ENCODE results near the gene ZNF438.
A peak's percentile ranks its signal among the peaks of the same experiment; 100 is the strongest.

ZNF438 gene

GRCh38 chr10:30822693-30823465 is 208.8 kb downstream of the ZNF438 start:
- no peak for DNase-seq (ENCODE audit: low read depth)

- no peak for DNase-seq (ENCODE audit: low read depth)
Observed at GRCh38 chr10:30821994-30822692, 209.5 kb downstream of the ZNF438 start.

GRCh38 chr10:30821261-30821993 is 210.2 kb downstream of the ZNF438 start:
- DNase-seq (ENCODE audit: low read depth), result no peak

- peak; percentile 80 for DNase-seq (ENCODE audit: low read depth)
Observed at GRCh38 chr10:30820261-30820991, 211.2 kb downstream of the ZNF438 start.

- DNase-seq (ENCODE audit: low read depth), result no peak
Observed at GRCh38 chr10:30819341-30820181, 212.1 kb downstream of the ZNF438 start.

- DNase-seq (ENCODE audit: low read depth), result peak; percentile 59
Observed at GRCh38 chr10:30818854-30819253, 212.8 kb downstream of the ZNF438 start.

- no peak for DNase-seq (ENCODE audit: low read depth)
Observed at GRCh38 chr10:30818010-30818660, 213.5 kb downstream of the ZNF438 start.

GRCh38 chr10:30817541-30817940 is 214.1 kb downstream of the ZNF438 start:
- DNase-seq (ENCODE audit: low read depth), result no peak

GRCh38 chr10:30816820-30817171 is 214.9 kb downstream of the ZNF438 start:
- no peak for DNase-seq (ENCODE audit: low read depth)

- no peak for DNase-seq (ENCODE audit: low read depth)
Observed at GRCh38 chr10:30816159-30816819, 215.4 kb downstream of the ZNF438 start.

GRCh38 chr10:30813872-30814481 is 217.7 kb downstream of the ZNF438 start:
- no peak for DNase-seq (ENCODE audit: low read depth)

GRCh38 chr10:30812018-30812851 is 219.4 kb downstream of the ZNF438 start:
- peak; percentile 91 for DNase-seq (ENCODE audit: low read depth)

GRCh38 chr10:30811276-30812017 is 220.2 kb downstream of the ZNF438 start:
- no peak for DNase-seq (ENCODE audit: low read depth)

- DNase-seq (ENCODE audit: low read depth), result no peak
Observed at GRCh38 chr10:30810416-30810815, 221.2 kb downstream of the ZNF438 start.

- DNase-seq (ENCODE audit: low read depth), result no peak
Observed at GRCh38 chr10:30806850-30807249, 224.8 kb downstream of the ZNF438 start.

GRCh38 chr10:30805061-30805460 is 226.6 kb downstream of the ZNF438 start:
- no peak for DNase-seq (ENCODE audit: low read depth)

GRCh38 chr10:30804478-30805055 is 227.1 kb downstream of the ZNF438 start:
- DNase-seq (ENCODE audit: low read depth), result peak; percentile 81

GRCh38 chr10:30803892-30804322 is 227.8 kb downstream of the ZNF438 start:
- peak; percentile 93 for DNase-seq (ENCODE audit: low read depth)

All from fibroblast of the conjunctiva (primary cell).